ENCODE results near the gene CALCB. TPM values are rescaled to one million over a fixed set of nuclear protein-coding genes. Genes with fewer than 3 reads are reported as not detected.

Gene CALCB
- polyA plus RNA-seq, 3 donors, result 2.7 to 3.4 (median 2.8) TPM

GRCh38 chr11:15072551-15073143 is 746 bp upstream of the CALCB start:
- DNase-seq (ENCODE audit: low read depth in 3 of 3, low spot score in 2 of 3), result no peak

GRCh38 chr11:15074206-15075161 is 1.1 kb downstream of the CALCB start:
- peak; percentile 57 to 63 (median 62) for DNase-seq (ENCODE audit: low read depth in 3 of 3, low spot score in 2 of 3)

GRCh38 chr11:15075162-15075526 is 1.8 kb downstream of the CALCB start:
- DNase-seq (ENCODE audit: low read depth in 3 of 3, low spot score in 2 of 3), result no peak

GRCh38 chr11:15091175-15091574 is 17.8 kb downstream of the CALCB start:
- no peak for DNase-seq (ENCODE audit: low read depth in 3 of 3, low spot score in 2 of 3)

- no peak for DNase-seq (ENCODE audit: low read depth in 3 of 3, low spot score in 2 of 3)
Measured at GRCh38 chr11:15091625-15092024, 18.2 kb downstream of the CALCB start.

- no peak for DNase-seq (ENCODE audit: low read depth in 3 of 3, low spot score in 2 of 3)
Measured at GRCh38 chr11:15093432-15093831, 20.0 kb downstream of the CALCB start.

GRCh38 chr11:15095736-15096228 is 22.4 kb downstream of the CALCB start:
- no peak for DNase-seq (ENCODE audit: low read depth in 3 of 3, low spot score in 2 of 3)

GRCh38 chr11:15097411-15097810 is 24.0 kb downstream of the CALCB start:
- no peak for DNase-seq (ENCODE audit: low read depth in 3 of 3, low spot score in 2 of 3)

GRCh38 chr11:15099267-15099666 is 25.9 kb downstream of the CALCB start:
- DNase-seq (ENCODE audit: low read depth in 3 of 3, low spot score in 2 of 3), result no peak

GRCh38 chr11:15101072-15101709 is 27.8 kb downstream of the CALCB start:
- DNase-seq (ENCODE audit: low read depth in 3 of 3, low spot score in 2 of 3), result peak in 2 of 3 donors; percentile 14 to 30

- DNase-seq (ENCODE audit: low read depth in 3 of 3, low spot score in 2 of 3), result no peak
Measured at GRCh38 chr11:15104166-15104565, 30.8 kb downstream of the CALCB start.

- no peak for DNase-seq (ENCODE audit: low read depth in 3 of 3, low spot score in 2 of 3)
Measured at GRCh38 chr11:15106201-15106965, 33.0 kb downstream of the CALCB start.

- DNase-seq (ENCODE audit: low read depth in 3 of 3, low spot score in 2 of 3), result no peak
Measured at GRCh38 chr11:15107730-15108515, 34.5 kb downstream of the CALCB start.

GRCh38 chr11:15108592-15109130 is 35.3 kb downstream of the CALCB start:
- no peak for DNase-seq (ENCODE audit: low read depth in 3 of 3, low spot score in 2 of 3)

- no peak for DNase-seq (ENCODE audit: low read depth in 3 of 3, low spot score in 2 of 3)
Measured at GRCh38 chr11:15109602-15110001, 36.2 kb downstream of the CALCB start.

GRCh38 chr11:15111215-15111614 is 37.8 kb downstream of the CALCB start:
- no peak for DNase-seq (ENCODE audit: low read depth in 3 of 3, low spot score in 2 of 3)

- no peak for DNase-seq (ENCODE audit: low read depth in 3 of 3, low spot score in 2 of 3)
Measured at GRCh38 chr11:15112131-15112541, 38.7 kb downstream of the CALCB start.

- DNase-seq (ENCODE audit: low read depth in 3 of 3, low spot score in 2 of 3), result no peak
Measured at GRCh38 chr11:15113381-15113780, 40.0 kb downstream of the CALCB start.
